ENCODE measurements around the gene ABCA12. TPM values are rescaled to one million over a fixed set of nuclear protein-coding genes. Genes with fewer than 3 reads are reported as not detected.
A peak's percentile ranks its signal among the peaks of the same experiment; 100 is the strongest.

ABCA12 gene
- polyA plus RNA-seq, 1 of the 3 experiments (the other 2 are of a cell fraction), result 0.07 TPM

DNA sequence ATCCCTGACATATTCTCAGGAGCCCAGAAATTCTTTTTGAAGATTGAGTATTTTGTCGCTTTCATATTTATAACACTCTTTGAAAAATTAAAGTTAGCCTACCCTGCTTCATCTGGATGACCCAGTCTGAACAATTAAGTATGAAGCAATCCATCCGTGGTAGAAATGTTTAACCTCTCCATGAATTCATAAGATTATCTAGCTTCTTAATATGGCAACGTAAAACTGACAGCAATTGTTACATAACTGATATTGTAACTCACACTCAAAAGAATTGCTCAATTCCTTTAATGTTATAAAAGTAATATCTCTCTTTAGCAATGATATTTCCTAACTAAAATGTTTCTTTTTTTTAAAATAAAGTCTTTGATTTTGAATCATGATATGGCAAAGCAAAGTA lies 7.2 kb upstream of the ABCA12 start (continued):
- no peak for TF ChIP-seq RAD21 (IDR thresholded peaks at IDR 0.05; ENCODE audit: low read length)
- no peak for TF ChIP-seq NRF1 (IDR thresholded peaks at IDR 0.05; ENCODE audit: low read depth, low read length)
- no peak for TF ChIP-seq TEAD4 (IDR thresholded peaks at IDR 0.05; ENCODE audit: borderline replicate concordance, insufficient read depth)
- no peak for TF ChIP-seq CHD2 (IDR thresholded peaks at IDR 0.05; ENCODE audit: low read length, partially characterized antibody)
- TF ChIP-seq JUND (IDR thresholded peaks at IDR 0.05), result no peak
- TF ChIP-seq FOXM1 (IDR thresholded peaks at IDR 0.05; ENCODE audit: low read depth), result no peak
- no peak for TF ChIP-seq GABPA (IDR thresholded peaks at IDR 0.05; ENCODE audit: low read depth)
- TF ChIP-seq, protein P1, sequence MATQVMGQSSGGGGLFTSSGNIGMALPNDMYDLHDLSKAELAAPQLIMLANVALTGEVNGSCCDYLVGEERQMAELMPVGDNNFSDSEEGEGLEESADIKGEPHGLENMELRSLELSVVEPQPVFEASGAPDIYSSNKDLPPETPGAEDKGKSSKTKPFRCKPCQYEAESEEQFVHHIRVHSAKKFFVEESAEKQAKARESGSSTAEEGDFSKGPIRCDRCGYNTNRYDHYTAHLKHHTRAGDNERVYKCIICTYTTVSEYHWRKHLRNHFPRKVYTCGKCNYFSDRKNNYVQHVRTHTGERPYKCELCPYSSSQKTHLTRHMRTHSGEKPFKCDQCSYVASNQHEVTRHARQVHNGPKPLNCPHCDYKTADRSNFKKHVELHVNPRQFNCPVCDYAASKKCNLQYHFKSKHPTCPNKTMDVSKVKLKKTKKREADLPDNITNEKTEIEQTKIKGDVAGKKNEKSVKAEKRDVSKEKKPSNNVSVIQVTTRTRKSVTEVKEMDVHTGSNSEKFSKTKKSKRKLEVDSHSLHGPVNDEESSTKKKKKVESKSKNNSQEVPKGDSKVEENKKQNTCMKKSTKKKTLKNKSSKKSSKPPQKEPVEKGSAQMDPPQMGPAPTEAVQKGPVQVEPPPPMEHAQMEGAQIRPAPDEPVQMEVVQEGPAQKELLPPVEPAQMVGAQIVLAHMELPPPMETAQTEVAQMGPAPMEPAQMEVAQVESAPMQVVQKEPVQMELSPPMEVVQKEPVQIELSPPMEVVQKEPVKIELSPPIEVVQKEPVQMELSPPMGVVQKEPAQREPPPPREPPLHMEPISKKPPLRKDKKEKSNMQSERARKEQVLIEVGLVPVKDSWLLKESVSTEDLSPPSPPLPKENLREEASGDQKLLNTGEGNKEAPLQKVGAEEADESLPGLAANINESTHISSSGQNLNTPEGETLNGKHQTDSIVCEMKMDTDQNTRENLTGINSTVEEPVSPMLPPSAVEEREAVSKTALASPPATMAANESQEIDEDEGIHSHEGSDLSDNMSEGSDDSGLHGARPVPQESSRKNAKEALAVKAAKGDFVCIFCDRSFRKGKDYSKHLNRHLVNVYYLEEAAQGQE (IDR thresholded peaks at IDR 0.05; ENCODE audit: low read depth, low read length), result no peak
- no peak for TF ChIP-seq RXRA (IDR thresholded peaks at IDR 0.05; ENCODE audit: borderline replicate concordance, low read depth)
- TF ChIP-seq, protein P2, sequence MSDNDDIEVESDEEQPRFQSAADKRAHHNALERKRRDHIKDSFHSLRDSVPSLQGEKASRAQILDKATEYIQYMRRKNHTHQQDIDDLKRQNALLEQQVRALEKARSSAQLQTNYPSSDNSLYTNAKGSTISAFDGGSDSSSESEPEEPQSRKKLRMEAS (IDR thresholded peaks at IDR 0.05; ENCODE audit: low read depth), result no peak
- no peak for TF ChIP-seq EZH2phosphoT487 (IDR thresholded peaks at IDR 0.05; ENCODE audit: borderline replicate concordance, low read depth)

DNA sequence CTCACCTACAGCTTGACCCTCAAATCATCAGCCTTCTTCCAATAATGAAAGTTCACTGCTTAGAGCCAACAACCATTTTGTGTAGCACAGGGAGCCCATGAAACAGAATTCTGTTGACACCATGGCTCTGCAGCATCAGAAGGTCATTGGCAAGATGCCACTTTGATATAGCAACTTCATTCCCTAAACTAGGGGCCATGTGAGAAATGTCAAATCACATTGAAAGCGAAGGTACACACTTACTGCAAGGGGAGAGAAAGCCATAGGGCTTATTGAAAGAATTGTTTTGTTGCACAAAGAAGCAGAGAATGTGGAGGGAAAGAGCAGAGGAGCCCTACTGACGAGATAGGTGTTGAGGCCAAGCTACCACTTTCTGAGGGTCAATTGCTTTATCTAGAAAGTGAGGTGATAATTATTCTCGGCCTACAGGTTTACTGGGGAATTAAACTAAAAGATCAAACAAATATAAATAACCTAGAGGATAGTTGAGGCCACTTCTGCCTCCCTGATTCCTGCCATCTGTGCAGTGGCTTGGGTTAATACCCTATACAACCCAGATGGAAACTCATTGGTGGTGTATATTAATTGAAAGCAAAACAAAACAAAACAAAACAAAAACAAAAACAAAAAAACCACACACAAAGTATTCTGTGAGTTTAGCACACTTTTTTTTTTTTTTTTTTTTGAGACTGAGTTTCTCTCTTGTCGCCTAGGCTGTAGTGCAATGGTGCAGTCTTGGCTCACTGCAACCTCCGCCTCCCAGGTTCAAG lies 5.9 kb upstream of the ABCA12 start:
- H3K4me2 ChIP-seq, result no peak overlapping the region
- no peaks in the 10 kb centered on the region for H3K9me3 ChIP-seq
- H3K36me3 ChIP-seq (replicated peaks in 1 of 2; ENCODE audit: control insufficient read depth in 1 of 2, insufficient read depth in 2 of 2, low read length in 1 of 2), result no peaks in the 10 kb centered on the region
- peak overlapping the region in 1 of 2 experiments; percentile 29; a peak in 1 of 4 replicates for H3K27ac ChIP-seq (ENCODE audit: low read depth in 2 of 2, low read length in 1 of 2)
- no peaks in the 10 kb centered on the region for H3F3A ChIP-seq (replicated peaks; ENCODE audit: insufficient read depth)
- no peaks in the 10 kb centered on the region for H3K79me2 ChIP-seq (ENCODE audit: insufficient read depth)
- H3K4me3 ChIP-seq (ENCODE audit: low read depth in 2 of 2, low read length in 1 of 2), result no peak overlapping the region
- H4K20me1 ChIP-seq (ENCODE audit: insufficient read depth), result no peaks in the 10 kb centered on the region
- H3K4me1 ChIP-seq (ENCODE audit: control insufficient read depth in 1 of 2, insufficient read depth in 2 of 2, low read depth in 1 of 2, low read length in 1 of 2), result peaks cover 0 to 5% of the 10 kb centered on the region in 2 experiments; a peak in 2 of 4 replicates
- peak; percentile 46 for DNase-seq
- H3K9ac ChIP-seq, result no peak overlapping the region
- WGBS (ENCODE audit: low lambda C conversion rate), result 54% methylated on average over 5 of the region's 5 CpGs
- H2AFZ ChIP-seq (ENCODE audit: low read depth), result no peak overlapping the region
- H3K9me2 ChIP-seq, result no peaks in the 10 kb centered on the region
- ChIA-PET CTCF (interaction anchor here (0.9 kb wide), 1 partner anchor 242 kb away, joined by 5 read pairs; no protein-coding TSS in a partner anchor), POLR2A (no interaction called here)
- H3K27me3 ChIP-seq (ENCODE audit: insufficient read depth), result no peaks in the 10 kb centered on the region
- TF ChIP-seq SIN3A (IDR thresholded peaks at IDR 0.05; ENCODE audit: borderline replicate concordance, low read depth, low read length), result no peak
- peak; percentile 49; the same call in 1 of the 2 replicates for TF ChIP-seq MXI1 (IDR thresholded peaks at IDR 0.05; ENCODE audit: low read depth, low read length)
- TF ChIP-seq JUND (IDR thresholded peaks at IDR 0.05), result no peak
- TF ChIP-seq, protein P1 (IDR thresholded peaks at IDR 0.05; ENCODE audit: low read depth, low read length), result no peak
- no peak for TF ChIP-seq TAF1 (IDR thresholded peaks at IDR 0.05; ENCODE audit: borderline replicate concordance, low read depth, low read length)
- TF ChIP-seq EP300 (IDR thresholded peaks at IDR 0.05; ENCODE audit: borderline replicate concordance in 1 of 2, low read depth in 1 of 2, low read length in 1 of 2), result peak in 1 of 2 experiments; percentile 54; a peak in 2 of 4 replicates
- TF ChIP-seq POLR2AphosphoS5 (IDR thresholded peaks at IDR 0.05; ENCODE audit: low read depth, low read length), result no peak
- no peak for TF ChIP-seq SMC3 (IDR thresholded peaks at IDR 0.05; ENCODE audit: low read depth, low read length)
- no peak for TF ChIP-seq GABPA (IDR thresholded peaks at IDR 0.05; ENCODE audit: low read depth)
- TF ChIP-seq NFIC (IDR thresholded peaks at IDR 0.05; ENCODE audit: borderline replicate concordance), result no peak
- TF ChIP-seq EZH2phosphoT487 (IDR thresholded peaks at IDR 0.05; ENCODE audit: borderline replicate concordance, low read depth), result no peak
- peak; percentile 74 for TF ChIP-seq GATA2 (CRISPR knock-in tag; IDR thresholded peaks at IDR 0.05)
- TF ChIP-seq, protein P3, sequence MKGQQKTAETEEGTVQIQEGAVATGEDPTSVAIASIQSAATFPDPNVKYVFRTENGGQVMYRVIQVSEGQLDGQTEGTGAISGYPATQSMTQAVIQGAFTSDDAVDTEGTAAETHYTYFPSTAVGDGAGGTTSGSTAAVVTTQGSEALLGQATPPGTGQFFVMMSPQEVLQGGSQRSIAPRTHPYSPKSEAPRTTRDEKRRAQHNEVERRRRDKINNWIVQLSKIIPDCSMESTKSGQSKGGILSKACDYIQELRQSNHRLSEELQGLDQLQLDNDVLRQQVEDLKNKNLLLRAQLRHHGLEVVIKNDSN (IDR thresholded peaks at IDR 0.05; ENCODE audit: borderline replicate concordance, low read depth), result no peak
- no peak for TF ChIP-seq TCF12 (IDR thresholded peaks at IDR 0.05)
- TF ChIP-seq, protein P2 (IDR thresholded peaks at IDR 0.05; ENCODE audit: low read depth), result no peak
